Measurements from ENCODE around the gene CDKN2B. TPM values are rescaled to one million over a fixed set of nuclear protein-coding genes. Genes with fewer than 3 reads are reported as not detected.
A peak's percentile ranks its signal among the peaks of the same experiment; 100 is the strongest.

Gene CDKN2B
- total and polyA plus RNA-seq, 2 of the 13 experiments (the other 11 are each of a cell fraction or from before 2014, with no cell fraction given) = 1.4 to 1.5 TPM

GRCh38 chr9:21974722-21975409 is 34.2 kb downstream of the CDKN2B start (continued):
- TF ChIP-seq ZNF451 (CRISPR knock-in tag; IDR thresholded peaks at IDR 0.05) = no peak

- ATAC-seq = no peak
- POLR2A ChIA-PET = no interaction called here
- Histone ChIP-seq H3K9ac (ENCODE audit: insufficient read depth, low read depth, low read length) (peak overlapping the region; percentile 39; the same call in 1 of the 2 replicates), H3K9me3 (ENCODE audit: low read length) (no peaks in the 10 kb centered on the region), H3K36me3 (replicated peaks in 1 of 2; ENCODE audit: control insufficient read depth in 1 of 2, insufficient read depth in 2 of 2, low read length in 2 of 2) (no peaks in the 10 kb centered on the region), H2AFZ (ENCODE audit: low read length) (peak overlapping the region; percentile 42), H3K27ac (ENCODE audit: extremely low read length, insufficient read depth, low read length) (no peak overlapping the region), H3K27me3 (ENCODE audit: control insufficient read depth in 1 of 2, insufficient read depth in 2 of 2, low read length in 2 of 2) (peaks cover 0 to 23% of the 10 kb centered on the region in 2 experiments; a peak in 2 of 5 replicates), H3K4me2 (ENCODE audit: low read depth, low read length) (peak overlapping the region; percentile 92), H3K79me2 (ENCODE audit: insufficient read depth, low read length) (no peaks in the 10 kb centered on the region), H4K20me1 (ENCODE audit: insufficient read depth, low read length) (no peaks in the 10 kb centered on the region), H3K4me3 (replicated peaks in 1 of 3; ENCODE audit: insufficient read depth in 1 of 3, low read depth in 2 of 3, low read length in 3 of 3) (peak overlapping the region; percentile 64 to 78 (median 67)), H3K4me1 (ENCODE audit: insufficient read depth, low read length) (peaks cover 6% of the 10 kb centered on the region)
- FAIRE-seq = no peak
- BruUV-seq (replicated peaks) = no TSS peak
- in situ Hi-C loops (cut with HindIII; ENCODE audit: extremely low pct_ligation_motif_present, low pct_unique_long_range_greater_than_20kb) = no loop called here
- intact Hi-C loops (cut with micrococcal nuclease; ENCODE audit: unreplicated experiment) = no loop called here
- CTCF ChIA-PET (ENCODE audit: low intra/inter-chr PET ratio, low total read pairs) = no interaction called here
- 17% methylated on average over 20 of the region's 21 CpGs for WGBS (ENCODE audit: low lambda C conversion rate)
- no peak for DNase-seq (ENCODE audit: low spot score)
- TF ChIP-seq KDM5B (CRISPR knock-in tag; IDR thresholded peaks at IDR 0.05; ENCODE audit: borderline replicate concordance) (0 out of 2 replicates have a peak, but pooled peaks have one; percentile 23), HNRNPLL (IDR thresholded peaks at IDR 0.05; ENCODE audit: low read depth, low read length, poor library complexity, severe bottlenecking) (no peak), LRRFIP1 (CRISPR knock-in tag; conservative IDR thresholded peaks at IDR 0.05) (no peak), PITX1 (CRISPR knock-in tag; IDR thresholded peaks at IDR 0.05) (0 out of 2 replicates have a peak, but pooled peaks have one; percentile 13)
These were observed 34.8 kb downstream of the CDKN2B start for GRCh38 chr9:21974343-21974721.
